Measurements from ENCODE around the gene NTM.

DNA sequence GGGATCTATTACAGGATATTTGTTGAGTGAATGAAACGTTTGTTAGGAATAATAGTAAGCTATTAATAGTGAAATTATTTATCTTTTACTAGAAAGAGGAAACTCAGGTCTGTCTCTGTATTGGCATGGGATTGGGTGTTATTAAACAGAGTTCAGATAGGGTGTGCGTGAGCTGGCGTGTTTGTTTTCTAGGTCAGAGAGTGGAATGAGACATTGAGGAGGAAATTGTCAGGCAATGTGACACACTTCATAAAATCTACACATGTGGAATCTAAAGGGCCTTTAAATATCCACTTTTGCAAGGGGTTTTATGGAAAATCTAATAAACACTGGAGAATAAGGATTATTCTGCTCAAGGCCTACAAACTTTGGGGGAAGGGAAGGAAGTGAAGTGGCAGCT, 552.9 kb downstream of the NTM start:
- TF ChIP-seq, protein P1, sequence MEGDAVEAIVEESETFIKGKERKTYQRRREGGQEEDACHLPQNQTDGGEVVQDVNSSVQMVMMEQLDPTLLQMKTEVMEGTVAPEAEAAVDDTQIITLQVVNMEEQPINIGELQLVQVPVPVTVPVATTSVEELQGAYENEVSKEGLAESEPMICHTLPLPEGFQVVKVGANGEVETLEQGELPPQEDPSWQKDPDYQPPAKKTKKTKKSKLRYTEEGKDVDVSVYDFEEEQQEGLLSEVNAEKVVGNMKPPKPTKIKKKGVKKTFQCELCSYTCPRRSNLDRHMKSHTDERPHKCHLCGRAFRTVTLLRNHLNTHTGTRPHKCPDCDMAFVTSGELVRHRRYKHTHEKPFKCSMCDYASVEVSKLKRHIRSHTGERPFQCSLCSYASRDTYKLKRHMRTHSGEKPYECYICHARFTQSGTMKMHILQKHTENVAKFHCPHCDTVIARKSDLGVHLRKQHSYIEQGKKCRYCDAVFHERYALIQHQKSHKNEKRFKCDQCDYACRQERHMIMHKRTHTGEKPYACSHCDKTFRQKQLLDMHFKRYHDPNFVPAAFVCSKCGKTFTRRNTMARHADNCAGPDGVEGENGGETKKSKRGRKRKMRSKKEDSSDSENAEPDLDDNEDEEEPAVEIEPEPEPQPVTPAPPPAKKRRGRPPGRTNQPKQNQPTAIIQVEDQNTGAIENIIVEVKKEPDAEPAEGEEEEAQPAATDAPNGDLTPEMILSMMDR (IDR thresholded peaks at IDR 0.05; ENCODE audit: low read depth, low read length) = no peak
- TF ChIP-seq EZH2phosphoT487 (IDR thresholded peaks at IDR 0.05; ENCODE audit: low read depth) = no peak

Data from OCI-LY3 (cell line).